Tibial artery (tissue), 4 donors: ENCODE data around the gene GPR176.

Source experiments
- DNase-seq, 2 donors: peaks; one replicate each; pipeline ENCODE4 v3.0.0-alpha.2; 2019
- H3K27ac ChIP-seq, 2 donors: fragments of 200-600 bp; sonication (generic) in 1 of 2; 1 replicate in 1 of 2; 2 replicates in 1 of 2; pipeline ENCODE4 v1.5.1; 2018 to 2019; ENCODE audit warnings: mild to moderate bottlenecking in 1 of 2
- H3K27me3 ChIP-seq, 2 donors: fragments of 200-600 bp; sonication (generic) in 1 of 2; one replicate each; pipeline versions ENCODE4 v1.5.1 to v1.6.0; 2016 to 2019
- H3K36me3 ChIP-seq, 3 donors: fragments of 200-600 bp; sonication (generic) in 2 of 3; one replicate each; pipeline ENCODE4 v1.5.1; 2016 to 2019; ENCODE audit warnings: mild to moderate bottlenecking in 2 of 3
- H3K4me1 ChIP-seq, 4 donors: fragments of 200-600 bp; sonication (generic) in 2 of 4; 1 replicate in 3 of 4; 2 replicates in 1 of 4; pipeline ENCODE4 v1.5.1; 2016 to 2019
- H3K4me3 ChIP-seq, 2 donors: fragments of 200-600 bp; sonication (generic) in 1 of 2; 1 replicate in 1 of 2; 2 replicates in 1 of 2; pipeline ENCODE4 v1.5.1; 2018 to 2019; ENCODE audit warnings: mild to moderate bottlenecking in 2 of 2
- H3K9me3 ChIP-seq, 3 donors: fragments of 200-600 bp; sonication (generic) in 1 of 3; one replicate each; pipeline ENCODE4 v1.5.1; 2016 to 2019
- intact Hi-C: fragments of 100-400 bp; cut with DNase I; formaldehyde crosslinking; loops from one replicate; pipeline ENCODE4 v1.15.0; 2023; ENCODE audit warnings: low total_unique reads
- TF ChIP-seq, protein P1 (sequence below), 2 experiments: fragments of 200-600 bp in 1 of 2; fragments of 450-650 bp in 1 of 2; IDR thresholded peaks; one replicate each; pipeline ENCODE4 v1.5.1; 2017 to 2019; ENCODE audit warnings: antibody characterized with exemption in 2 of 2, mild to moderate bottlenecking in 1 of 2, moderate library complexity in 1 of 2

GPR176 gene

GRCh38 chr15:39803016-39803415 lies 117.0 kb downstream of the GPR176 start:
- Histone ChIP-seq H3K4me3 (no peak overlapping the region), H3K27ac (no peak overlapping the region), H3K4me1 (no peaks in the 10 kb centered on the region), H3K27me3 (no peaks in the 10 kb centered on the region), H3K9me3 (no peaks in the 10 kb centered on the region), H3K36me3 (peaks cover 16 to 23% (median 20%) of the 10 kb centered on the region in 3 donors)
- DNase-seq: no peak
- TF ChIP-seq, protein P1, sequence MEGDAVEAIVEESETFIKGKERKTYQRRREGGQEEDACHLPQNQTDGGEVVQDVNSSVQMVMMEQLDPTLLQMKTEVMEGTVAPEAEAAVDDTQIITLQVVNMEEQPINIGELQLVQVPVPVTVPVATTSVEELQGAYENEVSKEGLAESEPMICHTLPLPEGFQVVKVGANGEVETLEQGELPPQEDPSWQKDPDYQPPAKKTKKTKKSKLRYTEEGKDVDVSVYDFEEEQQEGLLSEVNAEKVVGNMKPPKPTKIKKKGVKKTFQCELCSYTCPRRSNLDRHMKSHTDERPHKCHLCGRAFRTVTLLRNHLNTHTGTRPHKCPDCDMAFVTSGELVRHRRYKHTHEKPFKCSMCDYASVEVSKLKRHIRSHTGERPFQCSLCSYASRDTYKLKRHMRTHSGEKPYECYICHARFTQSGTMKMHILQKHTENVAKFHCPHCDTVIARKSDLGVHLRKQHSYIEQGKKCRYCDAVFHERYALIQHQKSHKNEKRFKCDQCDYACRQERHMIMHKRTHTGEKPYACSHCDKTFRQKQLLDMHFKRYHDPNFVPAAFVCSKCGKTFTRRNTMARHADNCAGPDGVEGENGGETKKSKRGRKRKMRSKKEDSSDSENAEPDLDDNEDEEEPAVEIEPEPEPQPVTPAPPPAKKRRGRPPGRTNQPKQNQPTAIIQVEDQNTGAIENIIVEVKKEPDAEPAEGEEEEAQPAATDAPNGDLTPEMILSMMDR (IDR thresholded peaks at IDR 0.05): no peak
- intact Hi-C loops: no loop called here

DNA sequence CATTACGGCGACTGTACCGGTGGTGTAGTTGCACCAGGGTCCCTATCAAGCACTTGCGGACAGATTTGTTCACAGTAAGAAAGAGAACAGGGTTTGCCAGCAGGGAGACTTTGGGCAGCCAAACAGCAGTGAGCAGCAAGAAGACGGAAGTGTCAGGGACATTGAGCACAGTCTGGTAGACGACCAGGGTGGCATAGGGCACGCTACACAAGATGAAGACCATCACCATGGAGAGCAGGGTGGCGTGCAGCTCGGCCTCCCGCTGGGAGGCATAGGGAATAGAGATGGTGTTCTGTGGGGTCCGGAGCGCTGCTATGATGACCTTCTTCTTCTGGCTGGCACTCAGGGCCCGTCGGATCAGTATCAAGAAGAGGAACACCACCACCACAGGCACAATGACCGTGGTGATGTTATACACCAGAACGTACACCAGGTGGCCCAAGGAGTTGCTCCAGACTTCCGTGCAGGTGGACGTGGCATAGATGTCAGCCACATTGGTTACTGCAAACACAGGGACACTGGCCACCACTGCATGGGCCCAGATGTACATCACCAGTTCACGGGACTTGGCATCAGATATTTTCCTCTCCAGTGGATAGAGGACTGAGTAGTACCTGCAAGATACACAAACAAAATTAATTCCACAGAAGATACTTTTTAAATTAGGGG lies 118.3 kb downstream of the GPR176 start:
- TF ChIP-seq, protein P1 (IDR thresholded peaks at IDR 0.05): peak; percentile 6 to 17
- Histone ChIP-seq H3K27me3 (no peaks in the 10 kb centered on the region), H3K4me1 (no peaks in the 10 kb centered on the region), H3K36me3 (peaks cover 16 to 23% (median 20%) of the 10 kb centered on the region in 3 donors), H3K4me3 (no peak overlapping the region), H3K27ac (no peak overlapping the region), H3K9me3 (no peaks in the 10 kb centered on the region)
- no peak for DNase-seq
- intact Hi-C loops: no loop called here

DNA sequence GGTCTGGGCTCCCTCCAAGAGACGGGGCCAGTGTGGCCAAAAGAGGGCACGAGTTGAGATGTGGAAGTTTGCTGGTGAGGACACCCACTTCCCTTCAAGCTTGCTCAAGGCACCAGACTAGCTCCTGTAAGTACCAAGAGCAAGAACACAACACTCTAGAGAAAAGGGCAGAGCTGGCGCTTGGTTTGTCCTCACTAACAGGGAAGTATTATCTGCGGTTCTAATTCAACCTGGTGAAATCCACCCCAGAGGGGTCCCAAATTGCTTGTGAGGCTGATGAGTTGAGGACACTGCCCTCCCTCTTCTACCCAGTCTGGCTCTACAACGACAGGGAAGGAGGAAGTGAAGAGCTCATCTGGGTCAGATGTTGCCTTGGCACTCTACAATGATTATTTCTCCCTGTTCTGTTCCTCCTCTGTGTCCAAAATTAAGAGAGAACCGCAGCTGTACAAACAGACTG lies 120.5 kb downstream of the GPR176 start:
- Histone ChIP-seq H3K9me3 (no peaks in the 10 kb centered on the region), H3K36me3 (peaks cover 16 to 23% (median 20%) of the 10 kb centered on the region in 3 donors), H3K27ac (no peak overlapping the region), H3K4me3 (no peak overlapping the region), H3K4me1 (no peaks in the 10 kb centered on the region), H3K27me3 (no peaks in the 10 kb centered on the region)
- intact Hi-C loops: no loop called here
- TF ChIP-seq, protein P1 (IDR thresholded peaks at IDR 0.05): no peak
- peak; percentile 36 to 68 for DNase-seq

DNA sequence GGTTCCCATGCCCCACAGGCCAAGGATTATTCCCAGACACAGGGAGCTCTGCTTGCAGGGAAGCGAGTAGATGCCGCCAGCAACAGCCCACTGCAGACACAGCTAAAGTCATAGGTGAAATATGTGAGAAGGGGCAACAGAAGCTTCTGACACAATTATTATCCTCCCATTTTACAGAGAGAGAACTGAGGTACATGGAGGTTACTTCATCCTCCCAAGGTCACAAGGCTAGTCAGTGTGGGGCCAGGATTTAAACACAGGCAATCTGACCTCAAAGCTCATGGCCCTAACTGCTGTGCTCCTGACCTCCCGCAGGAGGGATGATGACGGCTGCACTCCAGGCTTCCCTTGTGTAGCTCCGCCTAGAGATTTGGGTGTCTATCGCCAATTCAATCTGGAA lies 121.7 kb downstream of the GPR176 start:
- TF ChIP-seq, protein P1 (IDR thresholded peaks at IDR 0.05): no peak
- no peak for DNase-seq
- H3K9me3 ChIP-seq: no peaks in the 10 kb centered on the region
- no peaks in the 10 kb centered on the region for H3K4me1 ChIP-seq
- no peak overlapping the region for H3K27ac ChIP-seq
- intact Hi-C loops: no loop called here
- H3K4me3 ChIP-seq: no peak overlapping the region
- H3K27me3 ChIP-seq: no peaks in the 10 kb centered on the region
- H3K36me3 ChIP-seq: peaks cover 16 to 23% (median 20%) of the 10 kb centered on the region in 3 donors

- Histone ChIP-seq H3K9me3 (no peaks in the 10 kb centered on the region), H3K4me3 (no peak overlapping the region), H3K4me1 (no peaks in the 10 kb centered on the region), H3K27me3 (no peaks in the 10 kb centered on the region), H3K27ac (no peak overlapping the region), H3K36me3 (peaks cover 16 to 23% (median 20%) of the 10 kb centered on the region in 3 donors)
- intact Hi-C loops: no loop called here
- TF ChIP-seq, protein P1 (IDR thresholded peaks at IDR 0.05): no peak
- no peak for DNase-seq
Measured at GRCh38 chr15:39797407-39797806, 122.7 kb downstream of the GPR176 start.
